ENCODE measurements around the gene HRH1. TPM values are rescaled to one million over a fixed set of nuclear protein-coding genes. Genes with fewer than 3 reads are reported as not detected.
A peak's percentile ranks its signal among the peaks of the same experiment; 100 is the strongest.

Gene HRH1
- total and polyA plus RNA-seq, 9 donors: 3.4 to 24.1 (median 6.0) TPM

DNA sequence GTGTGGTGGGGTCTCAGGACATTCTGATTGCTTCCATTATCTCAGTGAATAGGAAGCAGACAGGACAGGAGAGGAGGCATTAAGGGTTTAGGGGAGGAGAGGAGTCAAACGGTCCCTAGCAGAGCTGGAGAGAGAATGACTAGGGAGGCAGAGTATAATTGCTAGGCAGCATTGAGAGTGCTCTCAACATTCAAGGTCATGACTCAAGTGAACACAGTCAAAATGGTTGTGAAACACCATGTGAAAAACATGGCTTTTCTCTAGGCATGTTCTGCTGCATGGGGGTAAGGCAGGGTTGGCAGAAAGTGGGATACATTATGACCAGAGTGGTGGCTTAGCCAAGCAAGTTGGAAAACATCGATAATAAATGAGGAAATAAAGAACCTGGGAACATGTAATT, 19.5 kb upstream of the HRH1 start:
- Histone ChIP-seq H3K4me3 (no peak overlapping the region), H3K27ac (no peak overlapping the region), H3K27me3 (no peaks in the 10 kb centered on the region), H3K4me1 (ENCODE audit: insufficient read depth) (no peaks in the 10 kb centered on the region), H3K36me3 (no peaks in the 10 kb centered on the region), H3K9me3 (no peaks in the 10 kb centered on the region)
- no peak for DNase-seq
- TF ChIP-seq, protein P1, sequence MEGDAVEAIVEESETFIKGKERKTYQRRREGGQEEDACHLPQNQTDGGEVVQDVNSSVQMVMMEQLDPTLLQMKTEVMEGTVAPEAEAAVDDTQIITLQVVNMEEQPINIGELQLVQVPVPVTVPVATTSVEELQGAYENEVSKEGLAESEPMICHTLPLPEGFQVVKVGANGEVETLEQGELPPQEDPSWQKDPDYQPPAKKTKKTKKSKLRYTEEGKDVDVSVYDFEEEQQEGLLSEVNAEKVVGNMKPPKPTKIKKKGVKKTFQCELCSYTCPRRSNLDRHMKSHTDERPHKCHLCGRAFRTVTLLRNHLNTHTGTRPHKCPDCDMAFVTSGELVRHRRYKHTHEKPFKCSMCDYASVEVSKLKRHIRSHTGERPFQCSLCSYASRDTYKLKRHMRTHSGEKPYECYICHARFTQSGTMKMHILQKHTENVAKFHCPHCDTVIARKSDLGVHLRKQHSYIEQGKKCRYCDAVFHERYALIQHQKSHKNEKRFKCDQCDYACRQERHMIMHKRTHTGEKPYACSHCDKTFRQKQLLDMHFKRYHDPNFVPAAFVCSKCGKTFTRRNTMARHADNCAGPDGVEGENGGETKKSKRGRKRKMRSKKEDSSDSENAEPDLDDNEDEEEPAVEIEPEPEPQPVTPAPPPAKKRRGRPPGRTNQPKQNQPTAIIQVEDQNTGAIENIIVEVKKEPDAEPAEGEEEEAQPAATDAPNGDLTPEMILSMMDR (IDR thresholded peaks at IDR 0.05): no peak
- TF ChIP-seq POLR2A (IDR thresholded peaks at IDR 0.05) (no peak), EP300 (IDR thresholded peaks at IDR 0.05) (no peak)
- intact Hi-C loops (cut with DNase I): no loop called here
- 28 to 37% (median 34%) methylated on average over 2 of the region's 2 CpGs for WGBS, 3 donors

DNA sequence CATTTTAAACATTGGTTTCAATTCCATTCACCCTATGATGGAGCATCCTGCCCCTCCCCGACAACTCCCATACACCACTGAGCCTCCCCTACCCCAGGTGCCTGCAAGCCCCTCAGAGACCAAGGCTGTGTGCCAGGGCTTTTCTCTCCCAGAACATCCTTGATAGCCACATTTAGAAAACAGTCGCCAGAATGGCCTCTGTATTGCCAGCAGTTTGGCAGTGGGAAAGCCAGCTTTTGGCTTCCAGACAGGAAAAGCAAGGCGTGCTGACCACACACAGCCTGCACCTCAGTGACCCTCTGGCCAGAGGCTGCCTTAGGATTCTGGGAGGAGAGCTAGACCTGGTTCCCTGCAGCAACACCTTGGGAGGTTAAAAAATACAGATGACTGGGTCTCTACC, 18.2 kb upstream of the HRH1 start:
- no peaks in the 10 kb centered on the region for H3K36me3 ChIP-seq
- TF ChIP-seq, protein P1 (IDR thresholded peaks at IDR 0.05): no peak
- TF ChIP-seq EP300 (IDR thresholded peaks at IDR 0.05) (no peak), POLR2A (IDR thresholded peaks at IDR 0.05) (no peak)
- H3K27me3 ChIP-seq: no peaks in the 10 kb centered on the region
- no peak overlapping the region for H3K27ac ChIP-seq
- H3K9me3 ChIP-seq: no peaks in the 10 kb centered on the region
- 47 to 56% (median 53%) methylated on average over 3 of the region's 3 CpGs for WGBS, 3 donors
- no peak for DNase-seq
- no peak overlapping the region for H3K4me3 ChIP-seq
- H3K4me1 ChIP-seq (ENCODE audit: insufficient read depth): no peaks in the 10 kb centered on the region
- intact Hi-C loops (cut with DNase I): no loop called here

DNA sequence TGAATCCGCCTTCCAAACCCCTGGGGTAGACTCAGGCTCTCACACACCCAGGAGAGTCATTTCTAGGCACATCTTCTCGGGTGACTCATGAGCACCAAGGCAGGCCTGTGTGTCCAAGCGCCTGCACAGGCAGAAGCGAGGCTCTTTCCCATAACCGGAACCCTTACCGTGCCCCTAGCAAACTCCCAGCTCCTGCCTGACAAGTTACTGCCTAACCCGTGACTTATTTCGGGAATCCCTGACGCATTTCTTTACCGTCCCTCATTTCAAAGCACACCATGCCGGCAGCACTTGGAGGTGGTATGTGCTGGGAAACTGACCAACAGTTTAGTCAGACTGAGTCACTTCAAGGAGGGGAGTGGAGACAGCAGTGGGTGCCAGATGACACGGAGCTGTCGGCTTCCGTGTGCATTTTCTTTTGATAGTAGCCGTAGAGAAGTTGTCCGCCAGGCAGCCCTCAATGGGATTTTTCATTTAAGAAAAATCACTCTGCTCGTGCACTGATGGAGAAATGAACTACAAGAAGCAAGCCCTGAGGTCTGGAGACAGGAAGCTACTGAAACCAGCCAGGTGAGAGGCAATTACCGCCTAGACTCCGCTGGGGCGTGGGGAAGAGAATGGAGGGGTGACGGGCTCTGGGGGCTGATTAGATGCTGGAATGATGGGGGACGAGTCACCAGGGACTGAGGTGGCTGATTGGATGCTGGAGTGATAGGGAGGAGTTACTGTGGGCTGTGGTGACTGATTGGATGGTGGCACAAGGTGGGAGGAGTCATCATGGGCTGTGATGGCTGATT, 17.3 kb upstream of the HRH1 start:
- no peaks in the 10 kb centered on the region for H3K9me3 ChIP-seq
- no peak overlapping the region for H3K4me3 ChIP-seq
- no peaks in the 10 kb centered on the region for H3K27me3 ChIP-seq
- no peak overlapping the region for H3K27ac ChIP-seq
- TF ChIP-seq POLR2A (IDR thresholded peaks at IDR 0.05) (no peak), EP300 (IDR thresholded peaks at IDR 0.05) (peak; percentile 75)
- TF ChIP-seq, protein P1 (IDR thresholded peaks at IDR 0.05): no peak
- intact Hi-C loops (cut with DNase I): no loop called here
- H3K4me1 ChIP-seq (ENCODE audit: insufficient read depth): no peaks in the 10 kb centered on the region
- H3K36me3 ChIP-seq: no peaks in the 10 kb centered on the region
- WGBS, 3 donors: 41 to 61% (median 57%) methylated on average over 22 of the region's 22 CpGs
- DNase-seq: peak in 4 of 5 donors; percentile 47 to 65 (median 52)

DNA sequence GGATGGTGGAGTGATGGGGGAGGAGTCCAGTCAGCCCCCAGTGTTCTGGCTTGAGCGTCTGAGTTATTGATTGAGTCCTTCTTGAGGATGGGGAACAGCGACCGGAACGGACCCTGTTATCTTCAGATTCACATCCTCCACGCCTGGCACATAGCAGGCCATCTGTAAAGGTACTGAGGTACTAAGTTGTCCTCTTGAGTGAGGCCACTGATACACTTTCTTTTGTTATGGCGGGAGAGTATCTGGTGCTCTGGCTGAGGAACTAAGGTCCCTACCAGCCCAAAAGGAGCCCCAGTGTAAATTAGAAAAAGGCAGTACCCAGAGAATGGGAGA, 16.7 kb upstream of the HRH1 start:
- Histone ChIP-seq H3K4me3 (no peak overlapping the region), H3K27me3 (no peaks in the 10 kb centered on the region), H3K27ac (no peak overlapping the region), H3K4me1 (ENCODE audit: insufficient read depth) (no peaks in the 10 kb centered on the region), H3K36me3 (no peaks in the 10 kb centered on the region), H3K9me3 (no peaks in the 10 kb centered on the region)
- TF ChIP-seq, protein P1 (IDR thresholded peaks at IDR 0.05): no peak
- TF ChIP-seq EP300 (IDR thresholded peaks at IDR 0.05) (no peak), POLR2A (IDR thresholded peaks at IDR 0.05) (no peak)
- 79 to 87% (median 85%) methylated on average over 6 of the region's 6 CpGs for WGBS, 3 donors
- intact Hi-C loops (cut with DNase I): no loop called here
- no peak for DNase-seq

All from ovary (tissue), 9 donors.